OCI-LY3 (cell line): ENCODE data around the gene MBD6.

Source experiments
- H2AFZ ChIP-seq: fragments of 200-600, 300-600 bp; shearing (Covaris generic); 2 replicates; pipeline ENCODE4 v1.6.0; 2014; ENCODE audit warnings: antibody characterized with exemption, low read depth, low read length
- H3K27ac ChIP-seq: fragments of 200-600, 300-600 bp; sonication (generic); 2 replicates; pipeline ENCODE4 v1.5.1; 2014; ENCODE audit warnings: mild to moderate bottlenecking, low read length, moderate library complexity, mixed read lengths
- H3K27me3 ChIP-seq: fragments of 200-600, 300-600 bp; sonication (generic); 2 replicates; pipeline ENCODE4 v1.6.1; 2014; ENCODE audit warnings: low read depth, low read length, mixed read lengths
- H3K36me3 ChIP-seq: fragments of 200-600, 300-600 bp; sonication (generic); replicated peaks from 2 replicates; pipeline ENCODE3; 2014; ENCODE audit warnings: low read depth, low read length, mixed read lengths
- H3K4me1 ChIP-seq: fragments of 300-600, 200-600 bp; sonication (generic); 2 replicates; pipeline ENCODE4 v1.6.1; 2014; ENCODE audit warnings: low read length, mixed read lengths
- H3K4me2 ChIP-seq: fragments of 200-600, 300-600 bp; sonication (generic); 2 replicates; pipeline ENCODE4 v1.6.1; 2014; ENCODE audit warnings: low read length, mixed read lengths
- H3K4me3 ChIP-seq: fragments of 300-600, 200-600 bp; sonication (generic); 2 replicates; pipeline ENCODE4 v1.5.1; 2014; ENCODE audit warnings: antibody characterized with exemption, mild to moderate bottlenecking, low read length, moderate library complexity
- H3K79me2 ChIP-seq: fragments of 300-600, 200-600 bp; shearing (Covaris generic); 2 replicates; pipeline ENCODE4 v1.6.1; 2014; ENCODE audit warnings: mild to moderate bottlenecking, low read length, mixed read lengths
- H3K9ac ChIP-seq: fragments of 300-600, 200-600 bp; shearing (Covaris generic); 2 replicates; pipeline ENCODE4 v1.6.0; 2014; ENCODE audit warnings: mild to moderate bottlenecking, low read length, moderate library complexity
- H3K9me3 ChIP-seq: fragments of 200-600, 300-600 bp; shearing (Covaris generic); 2 replicates; pipeline ENCODE4 v1.6.1; 2014; ENCODE audit warnings: low read length, mixed read lengths; ENCODE audit not compliant: insufficient read depth
- H4K20me1 ChIP-seq: fragments of 200-600, 300-600 bp; sonication (generic); 2 replicates; pipeline ENCODE4 v1.6.1; 2016; ENCODE audit warnings: low read length, mixed read lengths; ENCODE audit not compliant: insufficient read depth
- CTCF ChIP-seq: fragments of 200-600, 300-600 bp; sonication (generic); IDR thresholded peaks from 2 replicates; pipeline ENCODE4 v1.5.1; 2014; ENCODE audit warnings: antibody characterized with exemption, low read length, low read depth
- EZH2phosphoT487 ChIP-seq: fragments of 200-600 bp; shearing (Covaris generic); IDR thresholded peaks from 2 replicates; pipeline ENCODE4 v1.6.1; 2018; ENCODE audit warnings: antibody characterized with exemption, mixed run types, low read depth

MBD6 gene

GRCh38 chr12:57553343-57554202 lies 30.9 kb downstream of the MBD6 start:
- Histone ChIP-seq H2AFZ (no peak overlapping the region), H3K36me3 (no peaks in the 10 kb centered on the region), H3K9me3 (no peaks in the 10 kb centered on the region), H3K4me3 (no peak overlapping the region), H4K20me1 (no peaks in the 10 kb centered on the region), H3K4me1 (peaks cover 4% of the 10 kb centered on the region; the same call in 1 of the 2 replicates), H3K4me2 (no peak overlapping the region), H3K79me2 (no peaks in the 10 kb centered on the region), H3K27ac (no peak overlapping the region), H3K9ac (no peak overlapping the region), H3K27me3 (no peaks in the 10 kb centered on the region)
- no peak for TF ChIP-seq CTCF
- no peak for TF ChIP-seq EZH2phosphoT487

GRCh38 chr12:57554453-57554852 lies 31.8 kb downstream of the MBD6 start:
- H3K27me3 ChIP-seq, result no peaks in the 10 kb centered on the region
- no peaks in the 10 kb centered on the region for H3K4me1 ChIP-seq
- H3K79me2 ChIP-seq, result no peaks in the 10 kb centered on the region
- H4K20me1 ChIP-seq, result no peaks in the 10 kb centered on the region
- no peak overlapping the region for H3K9ac ChIP-seq
- TF ChIP-seq CTCF (no peak), EZH2phosphoT487 (no peak)
- no peak overlapping the region for H3K27ac ChIP-seq
- H3K9me3 ChIP-seq, result no peaks in the 10 kb centered on the region
- no peaks in the 10 kb centered on the region for H3K36me3 ChIP-seq
- no peak overlapping the region for H3K4me3 ChIP-seq
- H3K4me2 ChIP-seq, result no peak overlapping the region
- H2AFZ ChIP-seq, result no peak overlapping the region

- Histone ChIP-seq H3K79me2 (no peaks in the 10 kb centered on the region), H3K4me3 (no peak overlapping the region), H3K9ac (no peak overlapping the region), H3K4me2 (no peak overlapping the region), H4K20me1 (no peaks in the 10 kb centered on the region), H3K27me3 (no peaks in the 10 kb centered on the region), H2AFZ (no peak overlapping the region), H3K27ac (no peak overlapping the region), H3K36me3 (no peaks in the 10 kb centered on the region), H3K4me1 (no peaks in the 10 kb centered on the region), H3K9me3 (no peaks in the 10 kb centered on the region)
- no peak for TF ChIP-seq CTCF
- TF ChIP-seq EZH2phosphoT487, result no peak
Observed at GRCh38 chr12:57554897-57555296, 32.3 kb downstream of the MBD6 start.

GRCh38 chr12:57558864-57559263 lies 36.2 kb downstream of the MBD6 start:
- Histone ChIP-seq H3K4me2 (no peak overlapping the region), H3K27me3 (peaks cover 12% of the 10 kb centered on the region; the same call in 1 of the 2 replicates), H2AFZ (no peak overlapping the region), H3K4me3 (no peak overlapping the region), H3K79me2 (no peaks in the 10 kb centered on the region), H3K4me1 (no peaks in the 10 kb centered on the region), H3K36me3 (no peaks in the 10 kb centered on the region), H4K20me1 (no peaks in the 10 kb centered on the region), H3K9me3 (no peaks in the 10 kb centered on the region), H3K9ac (no peak overlapping the region), H3K27ac (no peak overlapping the region)
- no peak for TF ChIP-seq CTCF
- TF ChIP-seq EZH2phosphoT487, result no peak
